Central memory CD8-positive, alpha-beta T cell (primary cell): ENCODE results near the gene CARD9.
A peak's percentile ranks its signal among the peaks of the same experiment; 100 is the strongest.

Experiments
- ATAC-seq: fragments of 150-1000 bp; cut with Tn5 transposase; replicated peaks from 2 replicates; pipeline ENCODE4 v1.10.0; 2022; ENCODE audit warnings: mild to moderate bottlenecking, moderate FRiP score, moderate number of reproducible peaks; ENCODE audit not compliant: poor library complexity, severe bottlenecking; ENCODE audit errors: extremely low read depth
- DNase-seq, 2 donors: peaks; one replicate each; pipeline ENCODE4 v3.0.0; 2021; ENCODE audit warnings: low spot score in 2 of 2
- H3K27ac Mint-ChIP-seq: one replicate; pipeline ENCODE4 v1.8.0; 2022; ENCODE audit warnings: low read depth, mild to moderate bottlenecking, moderate library complexity, mixed read lengths
- H3K27me3 Mint-ChIP-seq: one replicate; pipeline ENCODE4 v1.8.0; 2022; ENCODE audit warnings: mixed read lengths
- H3K36me3 Mint-ChIP-seq: one replicate; pipeline ENCODE4 v1.8.0; 2022; ENCODE audit warnings: mild to moderate bottlenecking, moderate library complexity, mixed read lengths; ENCODE audit not compliant: insufficient read depth
- H3K4me1 Mint-ChIP-seq: one replicate; pipeline ENCODE4 v1.8.0; 2022; ENCODE audit warnings: mixed read lengths
- H3K4me3 Mint-ChIP-seq: one replicate; pipeline ENCODE4 v1.8.0; 2022; ENCODE audit warnings: mild to moderate bottlenecking, moderate library complexity, mixed read lengths
- H3K9me3 Mint-ChIP-seq: one replicate; pipeline ENCODE4 v1.8.0; 2022; ENCODE audit warnings: mixed read lengths

Gene CARD9

DNA sequence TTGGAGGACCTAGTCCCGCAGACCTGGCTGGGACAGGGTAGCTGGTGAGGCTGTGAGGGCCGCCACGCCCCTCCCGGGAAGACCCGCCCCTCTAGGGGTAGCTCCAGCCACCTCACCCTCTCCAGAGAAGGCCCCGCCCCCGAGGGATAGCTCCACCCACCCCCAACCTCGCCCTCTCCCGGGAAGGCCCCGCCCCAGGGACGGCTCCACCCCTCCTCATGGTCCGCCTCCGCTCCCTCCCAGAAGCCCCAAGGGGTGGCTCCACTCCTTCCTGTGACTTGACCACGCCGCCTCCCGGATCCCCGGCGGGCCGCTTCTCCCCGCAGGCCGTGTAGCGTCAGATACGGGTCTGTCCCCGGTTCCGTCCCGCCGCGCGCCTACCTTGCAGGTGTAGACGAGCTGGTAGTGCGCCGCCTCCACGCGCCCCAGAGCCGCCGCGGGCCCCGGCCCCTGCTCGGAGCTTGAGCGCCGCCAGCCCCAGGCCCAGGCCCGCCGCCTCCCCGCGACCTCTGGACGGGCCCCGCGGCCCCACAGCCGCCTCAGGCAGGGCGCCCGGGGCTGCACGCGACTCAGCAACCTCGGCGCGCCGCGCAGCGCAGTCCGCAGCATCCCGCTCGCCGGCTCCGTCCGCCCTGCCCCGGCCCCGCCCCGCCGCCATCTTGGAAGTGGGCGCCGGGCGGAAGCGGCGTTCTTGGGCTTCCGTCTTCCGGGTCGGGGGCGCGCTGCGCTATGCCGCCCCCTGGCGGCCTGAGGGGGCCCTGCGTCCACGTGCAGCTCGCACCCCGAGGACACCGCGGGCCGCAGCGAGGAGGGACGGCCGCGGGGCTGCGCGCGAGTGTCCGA lies 10.1 kb downstream of the CARD9 start, which contains the start of gene DNLZ:
Gene DNLZ, minus strand, starts transcription at position 639 of the 843 bp plus-strand sequence. Its CDS starts 30 bp downstream, at position 609.
- Mint-ChIP-seq H3K27me3 (no peaks in the 10 kb centered on the region), H3K36me3 (peaks cover 8% of the 10 kb centered on the region), H3K9me3 (no peaks in the 10 kb centered on the region), H3K27ac (no peak within 1 kb of the TSS), H3K4me3 (peak within 1 kb of the TSS; percentile 74), H3K4me1 (peaks cover 5% of the 10 kb centered on the region)
- peak; percentile 87 for ATAC-seq
- peak; percentile 75 to 82 for DNase-seq

DNA sequence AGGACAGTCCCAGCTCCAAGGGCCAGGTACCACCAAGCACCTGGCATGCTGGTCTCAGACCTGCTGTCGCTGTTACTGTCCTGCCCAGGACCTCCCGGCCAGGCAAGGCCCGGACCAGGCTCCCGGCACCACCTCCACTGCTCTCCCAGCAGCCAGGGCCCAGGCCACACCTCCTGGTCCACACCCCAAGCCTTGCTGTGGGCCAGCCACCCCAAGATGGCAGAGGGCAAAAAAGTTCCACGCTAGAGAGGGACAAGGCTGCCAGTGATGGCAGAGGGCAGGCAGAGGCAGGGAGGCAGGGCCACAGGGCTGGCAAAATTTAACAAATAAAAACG lies 11.1 kb downstream of the CARD9 start:
- Mint-ChIP-seq H3K27me3 (no peaks in the 10 kb centered on the region), H3K9me3 (no peaks in the 10 kb centered on the region), H3K4me3 (peak overlapping the region; percentile 74)

GRCh38 chr9:136361754-136362449 lies 11.6 kb downstream of the CARD9 start:
- Mint-ChIP-seq H3K9me3 (no peaks in the 10 kb centered on the region), H3K36me3 (peaks cover 8% of the 10 kb centered on the region), H3K4me1 (peaks cover 5% of the 10 kb centered on the region), H3K27ac (no peak overlapping the region), H3K4me3 (no peak overlapping the region), H3K27me3 (no peaks in the 10 kb centered on the region)
- no peak for DNase-seq
- ATAC-seq: no peak

More for the DNA sequence above, 11.1 kb downstream of the CARD9 start:
- no peak for ATAC-seq
- H3K27ac Mint-ChIP-seq: no peak overlapping the region
- peaks cover 5% of the 10 kb centered on the region for H3K4me1 Mint-ChIP-seq
- DNase-seq: no peak
- peaks cover 8% of the 10 kb centered on the region for H3K36me3 Mint-ChIP-seq

GRCh38 chr9:136361047-136361753 lies 12.3 kb downstream of the CARD9 start:
- ATAC-seq: no peak
- no peak overlapping the region for H3K4me3 Mint-ChIP-seq
- H3K36me3 Mint-ChIP-seq: peaks cover 9% of the 10 kb centered on the region
- H3K27ac Mint-ChIP-seq: no peak overlapping the region
- H3K9me3 Mint-ChIP-seq: no peaks in the 10 kb centered on the region
- DNase-seq: no peak
- peaks cover 5% of the 10 kb centered on the region for H3K4me1 Mint-ChIP-seq
- no peaks in the 10 kb centered on the region for H3K27me3 Mint-ChIP-seq

GRCh38 chr9:136359774-136360718 lies 13.4 kb downstream of the CARD9 start:
- H3K9me3 Mint-ChIP-seq: no peaks in the 10 kb centered on the region
- DNase-seq (no peak), ATAC-seq (no peak)
- no peaks in the 10 kb centered on the region for H3K27me3 Mint-ChIP-seq
- no peak overlapping the region for H3K4me3 Mint-ChIP-seq
- no peak overlapping the region for H3K27ac Mint-ChIP-seq
- peaks cover 9% of the 10 kb centered on the region for H3K36me3 Mint-ChIP-seq
- H3K4me1 Mint-ChIP-seq: peaks cover 5% of the 10 kb centered on the region

DNA sequence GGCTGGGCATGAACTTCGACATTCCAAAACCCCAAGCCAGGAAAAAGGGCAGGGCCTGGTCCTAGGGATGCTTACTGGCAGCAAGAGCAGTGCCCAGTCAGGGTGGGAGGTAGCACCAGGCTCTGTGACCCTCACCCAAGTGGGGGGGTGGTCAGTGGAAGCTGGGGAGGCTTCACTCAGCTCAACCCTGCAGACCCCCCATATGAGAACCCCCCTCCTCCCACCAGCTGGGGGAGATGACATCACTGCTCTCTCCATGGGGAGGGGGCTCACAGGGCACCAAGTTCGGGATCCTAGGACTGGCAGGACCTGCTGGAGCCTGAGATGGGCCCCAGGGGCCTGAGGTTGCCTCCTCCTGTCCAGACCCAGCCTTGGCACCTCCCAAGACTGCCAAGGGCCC lies 14.6 kb downstream of the CARD9 start:
- no peaks in the 10 kb centered on the region for H3K9me3 Mint-ChIP-seq
- ATAC-seq (no peak), DNase-seq (no peak)
- peaks cover 5% of the 10 kb centered on the region for H3K4me1 Mint-ChIP-seq
- no peaks in the 10 kb centered on the region for H3K27me3 Mint-ChIP-seq
- H3K4me3 Mint-ChIP-seq: no peak overlapping the region
- peaks cover 7% of the 10 kb centered on the region for H3K36me3 Mint-ChIP-seq
- H3K27ac Mint-ChIP-seq: no peak overlapping the region

DNA sequence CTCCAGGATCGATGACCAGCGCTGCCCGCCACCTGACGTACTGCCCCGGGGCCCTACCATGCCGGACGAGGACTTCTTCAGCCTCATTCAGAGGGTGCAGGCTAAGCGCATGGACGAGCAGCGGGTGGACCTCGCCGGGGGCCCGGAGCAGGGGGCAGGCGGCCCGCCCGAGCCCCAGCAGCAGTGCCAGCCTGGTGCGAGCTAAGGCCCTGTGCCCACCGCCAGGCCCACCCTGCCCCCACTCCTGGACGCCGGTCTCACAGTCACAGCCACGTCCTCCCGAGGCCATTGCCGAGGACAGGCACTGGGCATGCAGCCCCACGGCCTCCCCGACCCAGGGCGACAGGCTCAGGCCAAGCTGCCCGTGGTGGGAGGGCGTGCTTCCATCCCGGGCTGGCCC lies 15.5 kb downstream of the CARD9 start:
- Mint-ChIP-seq H3K4me1 (peaks cover 5% of the 10 kb centered on the region), H3K9me3 (no peaks in the 10 kb centered on the region), H3K4me3 (no peak overlapping the region), H3K27ac (no peak overlapping the region), H3K27me3 (no peaks in the 10 kb centered on the region), H3K36me3 (peaks cover 7% of the 10 kb centered on the region)
- no peak for DNase-seq
- ATAC-seq: no peak

DNA sequence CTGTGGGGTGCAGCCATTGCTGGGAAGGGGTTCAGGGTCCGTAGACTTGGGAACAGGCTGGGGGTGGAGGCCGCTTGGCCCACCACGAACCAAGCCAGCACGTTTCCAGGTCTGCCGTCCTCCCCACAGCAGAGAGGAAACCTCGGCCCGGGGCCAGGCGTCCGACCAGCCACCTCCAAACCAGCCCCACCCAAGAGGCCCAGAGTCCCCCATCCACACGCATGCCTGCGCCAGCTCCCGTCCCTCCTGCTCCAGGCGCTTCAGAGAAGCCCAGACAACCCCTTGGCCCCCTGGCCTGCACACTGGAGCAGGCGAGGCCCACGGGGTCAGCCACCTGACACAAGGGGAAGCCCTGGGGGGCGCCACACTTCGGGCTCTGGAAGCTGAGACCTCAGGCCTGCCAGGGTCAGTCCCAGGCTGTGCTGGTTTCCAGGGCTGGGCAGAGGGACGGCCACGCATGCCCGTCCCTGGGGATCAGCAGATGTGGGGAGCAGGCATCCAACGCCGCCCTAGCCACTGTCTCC lies 16.2 kb downstream of the CARD9 start:
- Mint-ChIP-seq H3K4me3 (no peak overlapping the region), H3K9me3 (no peaks in the 10 kb centered on the region), H3K4me1 (peaks cover under 1% of the 10 kb centered on the region), H3K27me3 (no peaks in the 10 kb centered on the region), H3K36me3 (peaks cover 3% of the 10 kb centered on the region), H3K27ac (no peak overlapping the region)
- ATAC-seq (no peak), DNase-seq (no peak)

DNA sequence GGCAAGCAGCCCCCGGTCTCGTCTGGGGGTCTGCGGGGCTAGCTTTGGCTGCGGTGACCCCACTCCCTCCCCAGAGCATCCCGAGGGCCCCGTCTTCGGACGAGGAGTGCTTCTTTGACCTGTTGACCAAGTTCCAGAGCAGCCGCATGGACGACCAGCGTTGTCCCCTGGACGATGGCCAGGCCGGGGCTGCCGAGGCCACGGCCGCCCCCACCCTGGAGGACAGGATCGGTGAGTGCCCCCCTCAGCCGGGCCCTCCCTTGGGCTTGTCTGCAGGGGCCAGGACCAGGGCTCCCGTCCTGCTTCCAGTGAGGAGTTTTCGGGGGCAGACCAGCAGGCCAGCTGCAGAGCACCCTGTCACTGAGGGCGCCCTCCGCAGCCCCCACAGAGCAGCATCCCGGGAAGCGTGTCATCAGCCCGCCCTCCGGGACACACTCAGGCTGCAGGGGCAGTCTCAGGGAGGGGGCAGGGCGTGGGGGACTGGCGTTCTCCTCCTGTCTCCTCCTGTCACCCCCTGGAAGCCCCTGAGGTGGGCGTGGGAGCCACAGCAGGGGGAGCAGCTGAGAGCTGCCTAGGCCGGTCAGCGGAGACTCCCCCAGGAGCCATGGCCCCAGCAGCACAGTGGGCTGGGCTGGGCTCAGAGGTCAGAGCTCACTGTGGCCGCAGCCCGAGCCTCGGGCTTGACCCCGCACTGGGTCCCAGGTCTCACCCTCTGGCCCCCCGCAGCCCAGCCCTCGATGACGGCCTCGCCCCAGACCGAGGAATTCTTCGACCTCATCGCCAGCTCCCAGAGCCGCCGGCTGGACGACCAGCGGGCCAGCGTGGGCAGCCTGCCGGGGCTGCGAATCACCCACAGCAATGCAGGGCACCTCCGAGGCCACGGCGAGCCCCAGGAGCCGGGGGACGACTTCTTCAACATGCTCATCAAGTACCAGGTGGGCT lies 17.6 kb downstream of the CARD9 start:
- no peaks in the 10 kb centered on the region for H3K27me3 Mint-ChIP-seq
- no peak overlapping the region for H3K4me3 Mint-ChIP-seq
- ATAC-seq: no peak
- H3K36me3 Mint-ChIP-seq: peaks cover 3% of the 10 kb centered on the region
- H3K4me1 Mint-ChIP-seq: no peaks in the 10 kb centered on the region
- no peak overlapping the region for H3K27ac Mint-ChIP-seq
- DNase-seq: no peak
- no peaks in the 10 kb centered on the region for H3K9me3 Mint-ChIP-seq

GRCh38 chr9:136354592-136355085 lies 18.8 kb downstream of the CARD9 start:
- Mint-ChIP-seq H3K36me3 (peaks cover 1% of the 10 kb centered on the region), H3K4me1 (no peaks in the 10 kb centered on the region), H3K27ac (no peak overlapping the region), H3K4me3 (no peak overlapping the region), H3K9me3 (no peaks in the 10 kb centered on the region), H3K27me3 (no peaks in the 10 kb centered on the region)
- ATAC-seq (no peak), DNase-seq (no peak)
